Right renal pelvis (tissue), 4 donors: ENCODE results near the gene GAS2. TPM values are rescaled to one million over a fixed set of nuclear protein-coding genes. Genes with fewer than 3 reads are reported as not detected.

Experiments
- DNase-seq, 4 donors: peaks; one replicate each; pipeline ENCODE4 v3.0.0-alpha.2; 2013; ENCODE audit warnings: low read depth in 4 of 4, low spot score in 3 of 4, missing footprints in 1 of 4
- polyA plus RNA-seq, 4 donors: library from polyadenylated mRNA; unstranded; fragments of 120-200 nt; gene quantifications; one replicate each; pipeline ENCODE4 v1.2.1, GENCODE V29; 2013; ENCODE audit not compliant: insufficient read length in 4 of 4

Gene GAS2
- polyA plus RNA-seq, 4 donors, result 10.4 to 15.7 (median 11.0) TPM

DNA sequence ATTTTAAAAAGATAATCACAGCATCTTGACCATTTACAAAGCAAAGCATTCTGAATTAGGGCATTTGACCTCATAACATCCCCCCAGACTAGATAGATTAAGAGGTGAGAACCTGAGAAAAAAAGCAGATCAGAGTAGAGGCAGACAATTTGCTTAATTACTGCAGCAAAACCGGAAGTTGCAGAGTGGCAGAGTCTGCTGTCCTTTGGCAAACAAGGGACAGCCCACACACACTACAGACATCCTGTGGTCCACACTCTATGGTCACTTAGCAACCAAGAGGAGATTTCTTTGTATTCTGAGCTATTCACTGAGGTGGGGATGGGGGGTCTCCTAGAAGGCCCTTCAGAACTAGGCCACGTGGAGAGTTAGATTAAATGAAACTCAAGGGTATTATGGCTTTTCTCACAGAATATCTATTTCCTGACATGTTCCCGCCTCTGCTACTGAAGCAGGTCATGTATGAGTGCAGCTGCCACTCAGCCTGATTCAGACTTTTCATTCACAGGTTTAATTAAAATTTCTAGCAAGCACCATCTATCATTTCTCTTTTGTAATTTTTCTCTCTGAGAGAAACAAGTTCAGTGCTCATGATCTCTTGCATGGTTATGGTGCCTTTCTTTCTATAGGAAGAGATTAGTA lies 114.7 kb downstream of the GAS2 start:
- no peak for DNase-seq

GRCh38 chr11:22785251-22785650 lies 118.8 kb downstream of the GAS2 start:
- no peak for DNase-seq

GRCh38 chr11:22786475-22786874 lies 120.1 kb downstream of the GAS2 start:
- no peak for DNase-seq

GRCh38 chr11:22787055-22787454 lies 120.6 kb downstream of the GAS2 start:
- DNase-seq, result no peak

DNA sequence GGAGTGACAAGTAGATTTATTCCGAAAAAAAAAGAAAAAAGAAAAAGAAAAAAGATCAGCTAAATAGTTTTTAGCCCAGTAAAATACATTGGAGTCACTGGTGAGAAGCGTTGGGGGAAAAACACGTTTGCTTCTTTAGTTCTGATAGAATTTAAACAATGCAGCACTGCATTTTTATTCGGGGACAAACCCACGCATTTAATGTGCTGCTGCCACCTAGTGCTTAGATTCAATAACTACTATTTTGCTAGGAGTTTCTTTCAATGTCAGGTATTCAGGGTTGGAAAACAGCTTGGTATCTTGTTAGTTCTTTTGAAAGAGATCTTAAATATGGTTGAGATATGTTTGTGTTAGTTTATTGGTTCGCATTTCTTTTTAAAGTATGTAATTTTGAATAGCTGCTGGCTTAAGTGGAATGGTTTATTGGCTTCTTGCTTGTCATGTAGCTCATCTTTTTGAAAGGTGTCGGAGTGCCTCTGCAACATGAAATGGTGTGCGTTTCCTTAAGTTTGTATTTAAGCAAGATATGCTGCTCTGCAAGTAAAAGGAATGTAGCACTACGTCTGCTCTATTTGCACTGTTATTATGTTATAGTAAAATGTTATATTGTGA lies 121.2 kb downstream of the GAS2 start:
- peak; percentile 12 to 36 (median 20) for DNase-seq

- DNase-seq, result no peak
Measured at GRCh38 chr11:22792497-22792896, 126.1 kb downstream of the GAS2 start.

GRCh38 chr11:22795914-22796313 lies 129.5 kb downstream of the GAS2 start:
- DNase-seq, result no peak

GRCh38 chr11:22797047-22797446 lies 130.6 kb downstream of the GAS2 start:
- DNase-seq, result no peak

DNA sequence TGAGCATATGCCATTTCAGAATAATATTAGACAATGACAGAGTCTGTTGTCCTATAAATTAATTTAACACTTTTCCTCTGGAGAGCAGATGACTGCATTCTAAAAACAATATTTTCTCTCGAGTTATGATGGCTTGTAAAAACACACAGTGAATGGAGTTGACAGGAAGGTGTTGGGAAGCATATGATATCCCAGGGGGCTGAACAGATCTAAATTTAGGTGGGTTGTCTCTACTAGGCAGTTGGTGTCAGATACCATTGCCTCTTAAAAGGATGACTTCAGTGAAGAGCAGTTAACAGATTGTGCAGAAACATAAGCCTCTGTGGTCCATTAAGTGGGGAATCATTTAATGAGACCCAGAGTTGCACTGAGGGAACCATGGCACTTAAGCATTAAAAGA lies 132.5 kb downstream of the GAS2 start:
- no peak for DNase-seq

- no peak for DNase-seq
Measured at GRCh38 chr11:22800482-22800881, 134.1 kb downstream of the GAS2 start.

DNA sequence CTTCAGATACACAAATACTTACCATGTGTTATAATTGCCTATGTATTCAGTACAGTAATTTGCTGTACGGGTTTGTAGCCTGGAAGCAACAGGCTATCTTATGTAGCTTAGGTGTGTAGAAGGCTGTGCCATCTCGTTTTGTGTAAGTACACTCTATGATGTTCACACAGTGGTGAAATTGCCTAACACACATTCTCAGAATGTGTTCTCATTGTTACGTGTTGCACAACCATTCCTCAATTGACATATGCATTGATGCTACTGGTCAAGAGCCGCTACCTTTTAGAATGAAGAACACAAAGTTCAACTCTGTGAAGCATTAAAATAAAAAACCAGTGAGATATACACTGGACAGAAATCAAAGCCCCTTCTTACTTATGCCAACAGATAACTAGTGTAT lies 136.4 kb downstream of the GAS2 start:
- DNase-seq, result no peak

- no peak for DNase-seq
Measured at GRCh38 chr11:22807391-22807790, 141.0 kb downstream of the GAS2 start.

DNA sequence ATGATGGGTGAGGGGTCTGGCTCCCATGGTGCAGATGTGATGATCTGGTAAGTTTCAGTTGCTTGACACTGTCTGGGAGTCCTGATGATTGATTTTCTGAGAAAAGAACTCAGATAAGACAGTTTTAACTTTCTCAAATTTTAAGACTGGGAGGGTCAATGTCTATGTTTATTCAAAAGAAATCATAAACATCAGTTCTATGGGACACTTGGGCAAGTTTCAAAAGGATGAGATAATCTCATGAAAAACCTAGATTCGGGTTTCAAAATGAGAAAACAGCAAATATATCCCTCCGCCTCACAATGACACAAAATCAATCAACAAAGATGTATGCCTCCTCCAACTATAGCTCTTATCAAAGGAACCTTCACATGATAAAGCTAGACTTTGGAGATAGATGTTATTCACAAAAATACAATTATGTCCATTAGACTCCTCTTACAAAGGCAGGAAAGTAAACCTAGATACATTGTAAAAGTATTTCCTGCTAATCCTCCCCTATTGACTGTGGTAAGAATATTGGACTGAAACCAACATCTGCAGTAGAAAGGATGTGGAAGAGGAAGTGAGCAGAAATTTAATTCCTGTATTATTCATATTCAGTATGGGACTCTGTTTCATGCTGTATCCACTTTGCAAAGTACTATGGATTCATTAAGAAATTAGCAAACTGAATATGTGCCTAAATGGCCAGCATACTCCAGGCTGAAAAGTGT lies 141.6 kb downstream of the GAS2 start:
- no peak for DNase-seq

DNA sequence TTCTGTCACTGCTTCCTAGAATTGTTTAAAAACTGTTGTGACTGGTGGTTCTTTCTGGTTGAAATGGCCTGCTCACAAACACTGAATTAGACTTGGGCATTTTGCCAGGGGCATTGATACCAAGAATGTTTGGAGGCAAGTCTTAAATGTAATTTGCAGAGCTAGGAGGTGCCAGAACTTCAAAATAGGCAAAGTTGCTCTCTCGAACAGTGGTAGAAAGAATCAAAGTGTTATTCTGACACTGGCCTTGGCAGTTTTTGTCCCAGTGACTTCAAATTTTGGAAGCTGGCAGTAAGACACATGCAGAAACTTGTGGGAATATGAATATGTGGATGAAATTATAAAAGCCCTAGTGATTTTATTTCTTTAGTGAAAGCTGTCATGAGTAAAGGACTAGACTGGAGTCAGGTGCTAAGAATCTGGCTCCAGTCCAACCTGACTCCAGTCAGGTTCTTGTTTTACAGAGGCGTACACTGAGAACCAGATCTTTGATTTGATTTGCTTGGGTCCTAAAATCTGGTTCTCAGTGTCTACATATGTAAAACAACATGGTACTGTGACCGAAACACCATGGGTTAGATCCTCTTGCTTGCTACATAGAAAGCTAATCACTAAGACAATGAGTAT lies 142.3 kb downstream of the GAS2 start:
- no peak for DNase-seq

DNA sequence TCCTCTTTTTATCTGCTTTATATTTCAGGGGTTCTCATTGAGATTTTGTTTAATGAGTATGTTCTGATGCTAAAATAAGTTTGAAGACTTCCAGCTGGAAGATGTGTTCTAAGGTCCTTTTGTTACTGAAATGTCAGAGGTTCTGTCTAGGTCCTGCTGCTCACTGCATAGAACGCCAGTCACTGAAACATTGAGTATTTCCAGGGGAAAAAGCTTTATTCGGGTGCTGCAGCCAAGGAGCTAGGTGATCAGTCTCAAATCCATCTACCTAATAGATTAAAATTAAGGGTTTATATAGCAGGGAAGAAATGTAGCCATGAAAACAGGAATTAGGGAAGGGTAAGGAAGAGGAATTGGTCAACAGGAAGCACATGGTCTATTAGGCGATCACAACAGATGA lies 143.5 kb downstream of the GAS2 start:
- no peak for DNase-seq

DNA sequence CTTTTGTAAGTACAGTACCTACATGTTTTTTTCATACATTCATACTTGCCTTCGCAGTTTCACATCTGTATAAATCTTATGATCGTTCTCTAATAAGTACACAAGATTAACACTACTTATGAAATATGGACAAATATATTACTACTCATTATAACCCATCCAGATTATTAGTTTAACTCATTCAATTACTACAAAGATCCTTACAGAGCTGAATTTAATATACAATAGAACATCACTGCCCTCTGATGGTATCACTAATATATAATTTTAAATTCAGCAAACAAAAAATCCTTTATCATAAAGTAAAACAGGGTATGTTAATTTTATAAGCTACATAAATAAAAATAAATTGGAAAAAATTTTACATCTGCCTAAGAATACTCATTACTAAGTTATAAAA lies 155.8 kb downstream of the GAS2 start:
- no peak for DNase-seq

GRCh38 chr11:22828373-22828772 lies 162.0 kb downstream of the GAS2 start:
- DNase-seq, result no peak

GRCh38 chr11:22829231-22830081 lies 163.0 kb downstream of the GAS2 start, which contains the start of gene SVIP:
Gene SVIP (minus strand): TSS chr11:22829801. CDS start chr11:22829748, 53 bp downstream.
- peak; percentile 82 to 87 (median 84) for DNase-seq

DNA sequence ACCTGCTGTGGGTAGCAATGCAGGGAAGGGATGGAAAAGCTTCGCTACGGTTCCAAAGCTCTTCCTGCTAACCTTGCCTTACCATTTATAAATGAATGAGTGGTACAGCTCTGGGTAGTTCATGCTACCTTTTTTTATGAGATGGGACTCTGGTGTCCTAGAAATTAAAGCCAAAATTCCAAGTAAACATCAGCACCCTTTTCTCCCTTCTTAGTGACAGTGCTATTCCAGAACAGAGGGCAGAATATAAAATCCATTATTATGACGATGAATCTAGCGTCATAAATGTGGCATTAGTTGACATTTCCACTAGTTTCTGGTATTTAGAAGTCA lies 163.6 kb downstream of the GAS2 start:
- DNase-seq, result no peak

DNA sequence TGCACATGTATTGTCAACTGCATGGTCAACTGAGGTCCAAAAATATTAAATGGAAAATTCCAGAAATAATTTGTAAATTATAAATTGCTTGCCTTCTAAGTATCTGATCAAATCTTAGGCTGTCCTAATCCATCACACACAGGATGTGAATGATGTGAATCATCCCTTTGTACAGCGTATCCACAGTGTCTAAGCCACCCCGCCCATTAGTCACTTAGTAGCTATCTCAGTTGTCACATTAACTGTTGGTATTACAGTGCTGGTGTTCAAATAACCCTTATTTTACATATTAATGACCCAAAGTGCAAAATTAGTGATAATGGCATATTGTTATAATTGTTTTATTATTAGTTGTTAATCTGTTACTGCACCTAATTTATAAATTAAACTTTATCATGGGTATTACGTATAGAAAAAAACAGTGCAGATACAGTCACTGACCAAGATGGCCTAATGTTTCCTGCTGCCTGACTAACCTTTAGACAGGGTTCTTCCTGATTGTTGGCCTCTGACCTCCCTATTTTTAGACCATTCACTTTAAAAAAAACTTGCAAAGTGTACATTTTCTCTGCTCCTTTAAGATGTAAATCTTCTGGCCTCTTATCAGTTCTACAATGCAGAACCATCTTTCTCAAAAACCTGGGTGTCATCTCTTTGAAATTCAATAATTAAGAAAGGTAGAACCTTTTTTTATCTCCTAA lies 166.1 kb downstream of the GAS2 start:
- DNase-seq, result no peak
